Measurements from ENCODE around the gene C1orf50.
"Not testable (repeated sequence)": the region's sequence is repeated elsewhere in the genome, so short reads cannot be mapped to it uniquely, and the experiment has no call there.

Gene C1orf50

DNA sequence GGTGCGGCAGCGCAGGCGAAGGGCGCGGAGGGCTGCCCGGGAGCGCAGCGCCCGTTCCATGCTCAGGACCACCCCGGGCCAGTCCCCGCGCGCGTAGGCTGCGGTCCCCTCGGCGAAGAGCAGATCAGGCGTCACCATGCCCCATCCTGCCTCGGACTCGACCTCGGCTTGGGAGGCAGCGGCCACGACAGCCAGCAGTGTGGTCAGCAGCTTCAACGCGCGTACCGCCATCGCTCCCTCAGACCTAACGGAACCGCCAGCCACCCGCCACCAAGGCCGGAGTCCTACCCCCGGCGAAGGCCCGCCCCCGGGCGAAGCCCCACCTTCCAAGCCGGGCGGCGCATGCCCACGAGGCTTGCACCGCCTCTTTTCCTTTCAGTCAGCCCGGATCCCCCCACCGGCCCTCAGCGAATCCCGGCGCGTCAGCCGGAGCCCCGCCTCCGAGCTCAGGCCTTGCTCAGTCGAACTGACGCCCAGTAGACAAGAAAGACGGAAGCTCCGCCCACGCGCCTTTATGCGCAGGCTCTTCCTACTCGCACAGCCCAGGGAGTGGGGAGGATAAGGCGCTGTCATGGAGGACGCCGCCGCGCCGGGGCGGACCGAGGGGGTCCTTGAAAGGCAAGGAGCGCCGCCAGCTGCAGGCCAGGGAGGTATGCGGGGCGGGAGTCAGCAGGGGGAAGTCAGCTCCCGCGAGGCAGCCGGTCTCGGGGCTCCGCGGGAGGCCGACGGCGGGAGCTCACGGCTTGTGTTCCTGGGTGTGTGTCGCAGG lies at the start of gene C1orf50, which contains the start of gene P3H1:
TSS of gene C1orf50 (plus strand) at position 509 of the 769 bp plus-strand sequence. CDS start at position 572, 63 bp downstream.
TSS of gene P3H1 (minus strand) at position 288 of the 769 bp plus-strand sequence. CDS start at position 231, 57 bp downstream.
- H3K4me3 ChIP-seq: peak within 1 kb of the TSS; percentile 92
- DNase-seq (ENCODE audit: low spot score): peak; percentile 100
- peak within 1 kb of the TSS; percentile 77 to 98 for H3K27ac ChIP-seq
- TF ChIP-seq CTCF (IDR thresholded peaks at IDR 0.05): no peak

DNA sequence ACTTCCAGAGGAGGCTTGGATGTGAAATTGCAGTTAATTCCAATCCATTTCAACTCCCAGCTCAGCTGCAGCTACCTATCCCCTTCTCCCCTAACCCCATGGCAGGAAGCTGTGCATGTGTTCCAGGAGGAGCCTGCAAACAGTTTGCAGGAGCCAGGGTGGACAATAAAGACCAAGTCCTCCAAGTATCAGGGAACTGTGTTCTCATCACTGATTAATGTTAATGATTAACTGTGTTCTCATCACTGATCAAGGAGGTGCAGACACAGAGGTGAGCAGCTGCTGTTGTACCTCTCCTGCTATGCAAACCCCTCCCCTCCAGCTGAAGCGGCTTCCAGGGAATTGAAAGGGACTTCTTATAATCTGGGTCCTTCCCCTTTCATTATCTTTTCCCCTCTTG lies 46.2 kb upstream of the C1orf50 start:
- no peak for DNase-seq (ENCODE audit: low spot score)
- TF ChIP-seq CTCF (IDR thresholded peaks at IDR 0.05): no peak

DNA sequence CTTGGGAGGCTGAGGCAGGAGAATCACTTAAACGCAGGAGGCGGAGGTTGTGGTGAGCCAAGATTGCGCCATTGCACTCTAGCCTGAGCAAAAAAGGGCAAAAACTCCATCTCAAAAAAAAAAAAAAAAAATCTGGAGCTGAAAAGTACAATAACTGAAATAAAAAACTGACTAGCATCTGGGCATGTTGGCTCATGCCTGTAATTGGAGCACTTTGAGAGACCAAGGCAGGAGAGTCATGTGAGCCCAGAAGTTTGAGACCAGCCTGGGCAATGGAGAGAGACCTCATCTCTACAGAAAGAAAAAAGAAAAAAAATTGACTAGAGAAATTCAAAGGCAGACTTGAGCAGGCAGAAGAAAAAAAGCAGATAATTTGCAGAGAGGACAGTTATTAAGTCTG lies 45.1 kb upstream of the C1orf50 start:
- TF ChIP-seq CTCF (IDR thresholded peaks at IDR 0.05): no peak

More for the DNA sequence above, 46.2 kb upstream of the C1orf50 start:
- no peak overlapping the region for H3K27ac ChIP-seq
- no peak overlapping the region for H3K4me3 ChIP-seq

GRCh38 chr1:42722403-42722802 lies 44.6 kb upstream of the C1orf50 start:
- not testable (repeated sequence) for H3K4me3 ChIP-seq; H3K27ac ChIP-seq; DNase-seq (ENCODE audit: low spot score)

More for the DNA sequence above, 45.1 kb upstream of the C1orf50 start:
- DNase-seq (ENCODE audit: low spot score): no peak
- Histone ChIP-seq H3K27ac (no peak overlapping the region), H3K4me3 (no peak overlapping the region)

DNA sequence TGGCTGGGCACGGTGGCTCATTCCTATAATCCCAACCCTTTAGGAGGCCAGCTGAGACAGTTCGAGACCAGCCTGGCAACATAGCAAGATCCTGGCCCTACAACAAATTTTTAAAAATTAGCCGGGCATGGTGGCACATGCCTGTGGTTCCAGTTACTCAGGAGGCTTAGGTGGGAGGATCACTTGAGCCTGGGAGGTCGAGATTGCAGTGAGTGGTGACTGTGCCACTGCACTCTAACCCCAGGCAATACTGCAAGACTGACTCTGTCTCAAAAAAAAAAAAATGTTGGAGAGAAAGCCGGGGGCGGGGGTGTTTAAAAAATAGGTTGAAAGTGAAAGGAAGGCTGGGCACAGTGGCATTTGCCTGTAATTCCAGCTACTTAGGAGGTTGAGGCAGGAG lies 43.5 kb upstream of the C1orf50 start:
- Histone ChIP-seq H3K27ac (no peak overlapping the region), H3K4me3 (no peak overlapping the region)
- no peak for DNase-seq (ENCODE audit: low spot score)
- no peak for TF ChIP-seq CTCF (IDR thresholded peaks at IDR 0.05)

GRCh38 chr1:42725820-42726219 lies 41.2 kb upstream of the C1orf50 start:
- H3K4me3 ChIP-seq; DNase-seq (ENCODE audit: low spot score); H3K27ac ChIP-seq: not testable (repeated sequence)

DNA sequence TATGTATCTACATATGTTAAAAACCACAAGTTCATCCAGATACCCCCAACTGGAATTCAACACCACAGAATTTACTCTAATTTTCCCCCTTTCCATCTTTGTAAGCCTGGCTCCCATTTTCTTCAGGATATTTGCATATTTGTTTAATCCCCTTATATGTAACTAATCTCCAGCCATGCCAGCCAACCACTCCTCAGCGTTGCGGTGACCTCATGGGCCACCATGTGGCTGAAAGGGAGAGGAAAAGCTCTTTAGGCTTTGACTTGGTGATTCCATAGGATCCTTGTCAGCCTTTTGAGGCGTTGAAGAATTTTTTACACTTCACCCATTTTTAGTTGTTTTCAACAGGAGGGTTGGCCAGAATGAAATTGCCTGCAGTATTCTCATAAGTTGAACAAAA lies 37.0 kb upstream of the C1orf50 start:
- no peak for DNase-seq (ENCODE audit: low spot score)
- TF ChIP-seq CTCF (IDR thresholded peaks at IDR 0.05): no peak
- H3K27ac ChIP-seq: no peak overlapping the region
- no peak overlapping the region for H3K4me3 ChIP-seq

DNA sequence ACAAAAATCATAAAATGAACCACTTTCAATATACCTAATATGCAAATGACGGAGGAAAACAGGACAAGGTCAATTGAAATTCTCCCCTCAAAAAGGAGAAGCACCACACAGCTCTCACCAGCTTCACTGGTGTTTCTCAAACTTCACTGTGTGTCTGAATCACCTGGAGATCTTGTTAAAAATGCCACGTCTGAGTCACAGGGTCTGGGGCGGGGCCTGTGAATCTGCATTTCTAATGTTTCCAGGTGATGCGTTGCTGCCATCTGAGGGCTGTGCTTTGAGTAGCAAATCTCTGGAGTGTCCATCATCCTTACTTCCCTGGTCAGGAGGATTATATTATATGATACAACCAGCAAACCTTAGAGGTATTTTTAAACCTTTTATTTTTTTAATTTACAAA lies 36.1 kb upstream of the C1orf50 start:
- Histone ChIP-seq H3K4me3 (no peak overlapping the region), H3K27ac (no peak overlapping the region)
- no peak for TF ChIP-seq CTCF (IDR thresholded peaks at IDR 0.05)
- DNase-seq (ENCODE audit: low spot score): no peak
